Activated T-helper 2 cell treated with anti-CD3 and anti-CD28 coated beads, Interferon-gamma antibody, Interleukin-2, Interleukin-4, amounts not matched to agents 10 μg/mL and 5 μg/mL and 100 μg/mL, durations not matched to agents 14 hours and 24 hours and 36 hours (primary cell): ENCODE results near the gene MT1A. TPM values are rescaled to one million over a fixed set of nuclear protein-coding genes. Genes with fewer than 3 reads are reported as not detected.
A peak's percentile ranks its signal among the peaks of the same experiment; 100 is the strongest.

Source experiments
- DNase-seq: peaks from one replicate; pipeline ENCODE4 v3.0.0; 2021; ENCODE audit warnings: low spot score
- H3K27ac Mint-ChIP-seq: one replicate; pipeline ENCODE4 v1.8.0; 2021; ENCODE audit warnings: mixed read lengths
- H3K27me3 Mint-ChIP-seq: one replicate; pipeline ENCODE4 v1.8.0; 2021; ENCODE audit warnings: low read depth, mixed read lengths
- H3K36me3 Mint-ChIP-seq: one replicate; pipeline ENCODE4 v1.8.0; 2021; ENCODE audit warnings: low read depth, mixed read lengths
- H3K4me1 Mint-ChIP-seq: one replicate; pipeline ENCODE4 v1.8.0; 2021; ENCODE audit warnings: low read depth, mixed read lengths
- H3K4me3 Mint-ChIP-seq: one replicate; pipeline ENCODE4 v1.8.0; 2021; ENCODE audit warnings: low read depth, mild to moderate bottlenecking, moderate library complexity, mixed read lengths
- H3K9me3 Mint-ChIP-seq: one replicate; pipeline ENCODE4 v1.8.0; 2021; ENCODE audit warnings: mixed read lengths
- intact Hi-C: fragments of 100-400 bp; cut with micrococcal nuclease; formaldehyde crosslinking; loops from one replicate; pipeline ENCODE4 v1.15.1; 2023
- total RNA-seq: library from RNA; stranded (reverse); gene quantifications from 2 replicates; pipeline ENCODE4 v1.2.3, GENCODE V29; 2022

The MT1A gene
- total RNA-seq, 1 donor from 2014 or later, result 8.3 TPM

GRCh38 chr16:56626685-56627084, 11.8 kb upstream of the MT1A start:
- intact Hi-C loops, result loop anchor here (5.0 kb wide), 1 partner anchor 49 kb away; no protein-coding TSS in a partner anchor
- DNase-seq, result no peak
- Mint-ChIP-seq H3K36me3 (peaks cover 7% of the 10 kb centered on the region), H3K4me3 (peak overlapping the region; percentile 94), H3K4me1 (peaks cover 26% of the 10 kb centered on the region), H3K27ac (no peak overlapping the region), H3K9me3 (no peaks in the 10 kb centered on the region), H3K27me3 (peaks cover 17% of the 10 kb centered on the region)

- intact Hi-C loops, result loop anchor here (5.0 kb wide), 1 partner anchor 51 kb away; no protein-coding TSS in a partner anchor
- Mint-ChIP-seq H3K27ac (no peak overlapping the region), H3K4me3 (no peak overlapping the region), H3K36me3 (peaks cover 7% of the 10 kb centered on the region), H3K27me3 (peaks cover 33% of the 10 kb centered on the region), H3K4me1 (peaks cover 33% of the 10 kb centered on the region), H3K9me3 (no peaks in the 10 kb centered on the region)
- no peak for DNase-seq
These were observed 9.7 kb upstream of the MT1A start for GRCh38 chr16:56628486-56629350.

GRCh38 chr16:56629531-56629930, 8.9 kb upstream of the MT1A start:
- DNase-seq, result no peak
- no peak overlapping the region for H3K4me3 Mint-ChIP-seq
- H3K4me1 Mint-ChIP-seq, result peaks cover 30% of the 10 kb centered on the region
- peaks cover 7% of the 10 kb centered on the region for H3K36me3 Mint-ChIP-seq
- no peak overlapping the region for H3K27ac Mint-ChIP-seq
- intact Hi-C loops, result loop anchor here (5.0 kb wide), 1 partner anchor 52 kb away; no protein-coding TSS in a partner anchor
- no peaks in the 10 kb centered on the region for H3K9me3 Mint-ChIP-seq
- peaks cover 40% of the 10 kb centered on the region for H3K27me3 Mint-ChIP-seq

- H3K9me3 Mint-ChIP-seq, result no peaks in the 10 kb centered on the region
- no peak overlapping the region for H3K4me3 Mint-ChIP-seq
- peaks cover 4% of the 10 kb centered on the region for H3K36me3 Mint-ChIP-seq
- peaks cover 28% of the 10 kb centered on the region for H3K4me1 Mint-ChIP-seq
- peaks cover 46% of the 10 kb centered on the region for H3K27me3 Mint-ChIP-seq
- intact Hi-C loops, result loop anchor here (5.0 kb wide), 1 partner anchor 37 kb away; the partner anchor contains the start of genes MT1G and MT1H
- H3K27ac Mint-ChIP-seq, result no peak overlapping the region
- DNase-seq, result no peak
These were observed 8.3 kb upstream of the MT1A start for GRCh38 chr16:56630134-56630533.

- H3K27me3 Mint-ChIP-seq, result peaks cover 53% of the 10 kb centered on the region
- H3K36me3 Mint-ChIP-seq, result peaks cover 3% of the 10 kb centered on the region
- DNase-seq, result no peak
- H3K4me1 Mint-ChIP-seq, result peaks cover 23% of the 10 kb centered on the region
- intact Hi-C loops, result loop anchor here (5.0 kb wide), 1 partner anchor 36 kb away; the partner anchor contains the start of genes MT1G and MT1H
- no peak overlapping the region for H3K4me3 Mint-ChIP-seq
- H3K27ac Mint-ChIP-seq, result no peak overlapping the region
- no peaks in the 10 kb centered on the region for H3K9me3 Mint-ChIP-seq
These were observed 7.3 kb upstream of the MT1A start for GRCh38 chr16:56631197-56631596.

- H3K4me1 Mint-ChIP-seq, result peaks cover 23% of the 10 kb centered on the region
These were observed 6.7 kb upstream of the MT1A start for GRCh38 chr16:56631832-56632155.

GRCh38 chr16:56632156-56632847, 6.2 kb upstream of the MT1A start, which contains the start of gene MT1M:
MT1M (plus strand) TSS chr16:56632659; CDS start chr16:56632732, 73 bp downstream.
- no peaks in the 10 kb centered on the region for H3K36me3 Mint-ChIP-seq
- peaks cover 23% of the 10 kb centered on the region for H3K4me1 Mint-ChIP-seq
- no peak for DNase-seq
- peak within 1 kb of the TSS; percentile 62 for H3K4me3 Mint-ChIP-seq
- H3K27me3 Mint-ChIP-seq, result peaks cover 64% of the 10 kb centered on the region
- no peaks in the 10 kb centered on the region for H3K9me3 Mint-ChIP-seq
- intact Hi-C loops, result loop anchor here (5.0 kb wide), 1 partner anchor 35 kb away; the partner anchor contains the start of genes MT1G and MT1H
- H3K27ac Mint-ChIP-seq, result no peak within 1 kb of the TSS

More at GRCh38 chr16:56631832-56632155, 6.7 kb upstream of the MT1A start:
- intact Hi-C loops, result loop anchor here (5.0 kb wide), 1 partner anchor 36 kb away; the partner anchor contains the start of genes MT1G and MT1H
- Mint-ChIP-seq H3K27ac (no peak overlapping the region), H3K27me3 (peaks cover 59% of the 10 kb centered on the region), H3K9me3 (no peaks in the 10 kb centered on the region), H3K4me3 (peak overlapping the region; percentile 54), H3K36me3 (peaks cover 3% of the 10 kb centered on the region)
- no peak for DNase-seq

- Mint-ChIP-seq H3K9me3 (no peaks in the 10 kb centered on the region), H3K36me3 (no peaks in the 10 kb centered on the region), H3K27ac (no peak overlapping the region), H3K4me1 (peaks cover 28% of the 10 kb centered on the region), H3K4me3 (peak overlapping the region; percentile 62), H3K27me3 (peaks cover 70% of the 10 kb centered on the region)
- no peak for DNase-seq
- intact Hi-C loops, result loop anchor here (5.0 kb wide), 1 partner anchor 34 kb away; the partner anchor contains the start of genes MT1G and MT1H
These were observed 5.6 kb upstream of the MT1A start for GRCh38 chr16:56632848-56633365.

GRCh38 chr16:56633535-56633934, 4.9 kb upstream of the MT1A start:
- Mint-ChIP-seq H3K36me3 (no peaks in the 10 kb centered on the region), H3K4me1 (peaks cover 31% of the 10 kb centered on the region), H3K27ac (no peak overlapping the region), H3K27me3 (peaks cover 74% of the 10 kb centered on the region), H3K9me3 (no peaks in the 10 kb centered on the region), H3K4me3 (no peak overlapping the region)
- no peak for DNase-seq
- intact Hi-C loops, result loop anchor here (5.0 kb wide), 1 partner anchor 34 kb away; the partner anchor contains the start of genes MT1G and MT1H

- Mint-ChIP-seq H3K36me3 (no peaks in the 10 kb centered on the region), H3K9me3 (no peaks in the 10 kb centered on the region), H3K27ac (no peak overlapping the region), H3K27me3 (peaks cover 85% of the 10 kb centered on the region), H3K4me3 (peak overlapping the region; percentile 65), H3K4me1 (peaks cover 33% of the 10 kb centered on the region)
- DNase-seq, result no peak
- intact Hi-C loops, result loop anchor here (2.0 to 5.0 kb wide), 2 partner anchors 18 to 32 kb away; partner anchors contain the start of genes MT1G and MT1H
These were observed 3.6 kb upstream of the MT1A start for GRCh38 chr16:56634715-56635440.

GRCh38 chr16:56635441-56635967, 3.0 kb upstream of the MT1A start:
- Mint-ChIP-seq H3K4me3 (peak overlapping the region; percentile 49), H3K27me3 (peaks cover 87% of the 10 kb centered on the region), H3K4me1 (peaks cover 31% of the 10 kb centered on the region), H3K27ac (no peak overlapping the region), H3K9me3 (no peaks in the 10 kb centered on the region), H3K36me3 (no peaks in the 10 kb centered on the region)
- intact Hi-C loops, result loop anchor here (2.0 kb wide), 1 partner anchor 19 kb away; no protein-coding TSS in a partner anchor
- DNase-seq, result no peak
